ENCODE measurements around the gene MYOZ3.

MYOZ3 gene

DNA sequence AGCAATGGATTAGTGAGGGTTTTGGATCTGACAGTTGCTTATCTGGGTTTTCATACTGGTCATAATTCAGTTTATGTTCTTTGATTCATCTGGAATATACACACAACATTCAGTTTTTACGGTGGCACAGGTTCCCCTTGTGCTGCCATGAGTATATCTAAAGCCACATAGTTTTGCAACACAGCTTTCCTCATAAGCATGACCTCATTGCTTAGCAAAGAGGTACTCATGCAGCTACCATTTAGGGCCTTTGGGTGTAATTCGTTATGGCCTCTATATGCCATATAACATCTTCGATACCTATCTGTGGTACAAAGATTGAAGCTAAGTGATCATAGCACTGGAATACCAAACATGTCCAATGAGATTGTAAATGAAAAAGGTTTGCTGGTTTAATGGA, 42.7 kb downstream of the MYOZ3 start:
- FAIRE-seq, result no peak

DNA sequence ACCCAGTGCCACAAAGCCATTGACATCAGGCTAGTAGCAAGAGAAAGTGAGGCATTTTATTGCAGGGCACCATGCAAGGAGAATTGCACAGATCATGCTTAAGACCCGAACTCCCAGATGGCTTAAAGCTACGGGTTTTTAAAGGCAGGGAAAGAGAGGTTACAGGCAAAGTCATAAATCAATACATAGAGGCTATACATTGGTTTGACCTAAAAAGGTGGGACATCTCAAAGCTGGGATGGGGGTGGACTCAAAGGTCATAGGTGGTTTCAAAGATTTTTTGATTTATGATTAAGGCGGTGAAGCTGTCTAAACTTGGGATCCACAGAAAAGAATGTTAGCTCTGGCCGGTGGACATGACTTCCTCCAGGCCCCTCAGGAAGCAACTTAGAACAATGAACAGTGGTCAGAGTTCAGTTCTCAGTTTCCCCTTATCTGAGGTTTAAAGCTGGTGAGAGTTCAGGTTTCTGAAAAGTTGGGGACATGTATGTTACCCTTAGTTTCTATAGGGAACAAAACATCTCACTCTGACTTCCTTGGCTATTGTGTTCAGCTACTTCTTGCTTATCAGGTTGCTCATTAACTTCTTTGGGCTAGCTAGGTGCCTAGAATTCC, 45.8 kb downstream of the MYOZ3 start:
- no peak for FAIRE-seq

DNA sequence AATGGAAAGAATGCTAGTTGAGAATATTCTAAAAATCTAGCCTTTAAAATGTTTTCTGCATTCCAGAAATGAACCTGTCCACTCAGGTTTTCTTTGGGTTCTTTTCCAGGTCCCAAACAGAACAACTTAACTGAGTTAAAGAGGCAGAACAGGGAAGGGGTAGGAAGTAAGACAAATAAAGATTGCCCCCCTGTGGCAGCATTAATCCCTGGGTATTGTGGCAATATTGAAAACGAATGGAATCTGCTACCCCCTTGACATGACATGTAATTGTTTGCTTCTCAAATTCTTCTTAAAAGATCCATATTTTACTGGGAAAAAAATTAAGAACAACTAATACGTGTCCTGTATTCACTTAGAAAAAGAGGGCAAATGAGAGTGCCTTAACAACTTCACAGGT, 49.1 kb downstream of the MYOZ3 start:
- no peak for FAIRE-seq

DNA sequence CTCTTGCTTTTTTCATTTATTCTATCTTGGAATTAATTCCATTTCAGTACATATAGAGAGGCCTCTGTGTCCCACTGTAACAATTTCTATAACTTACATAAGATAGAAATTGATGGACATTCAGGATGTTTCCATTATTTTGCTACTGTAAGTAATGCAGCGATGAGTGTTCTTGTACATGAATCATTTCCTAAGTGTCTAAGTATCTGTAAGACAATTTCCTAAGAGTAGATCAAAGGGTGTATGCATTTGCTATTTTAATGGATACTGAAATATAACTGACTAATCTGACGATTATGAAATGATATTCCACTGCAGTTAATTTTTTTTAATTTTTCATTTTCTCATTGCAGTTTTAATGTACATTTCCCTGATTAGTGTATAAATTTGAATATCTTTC, 62.8 kb downstream of the MYOZ3 start:
- FAIRE-seq, result no peak

All from colon (tissue), 2 donors.